ENCODE data around the gene PIEZO2.

DNA sequence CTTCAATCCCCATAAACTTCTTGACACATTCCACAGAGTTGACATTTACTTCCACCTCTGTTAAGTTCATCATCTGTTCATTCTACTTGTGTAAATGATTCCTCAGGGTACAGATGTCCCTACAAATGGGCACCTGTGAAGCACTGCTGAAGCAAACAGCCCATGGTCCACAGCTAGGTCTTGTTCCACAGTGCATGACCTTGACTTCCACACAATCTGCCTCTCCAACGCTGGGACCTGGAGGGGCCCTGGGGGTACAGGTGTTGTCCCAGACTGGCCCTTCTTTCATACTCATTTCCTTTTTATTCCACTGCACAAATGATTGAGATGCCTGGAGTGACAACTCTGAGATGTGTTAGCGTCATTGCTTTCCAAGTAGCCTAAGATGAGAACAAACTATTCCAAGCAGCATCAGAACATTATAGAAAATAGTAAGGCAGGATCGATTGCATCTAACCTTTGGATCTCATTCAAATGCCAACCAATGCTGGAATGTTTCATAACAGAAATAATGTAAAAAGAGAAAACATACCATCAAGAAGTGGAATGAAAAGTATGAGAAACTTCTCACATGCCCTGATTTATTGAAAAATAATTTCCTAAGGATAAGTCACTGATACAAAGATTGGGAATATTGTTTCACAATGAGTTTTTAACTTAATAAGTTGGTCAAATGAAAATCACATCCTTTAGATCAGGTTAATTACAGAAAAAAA lies 31.2 kb downstream of the PIEZO2 start:
- TF ChIP-seq, protein P1, sequence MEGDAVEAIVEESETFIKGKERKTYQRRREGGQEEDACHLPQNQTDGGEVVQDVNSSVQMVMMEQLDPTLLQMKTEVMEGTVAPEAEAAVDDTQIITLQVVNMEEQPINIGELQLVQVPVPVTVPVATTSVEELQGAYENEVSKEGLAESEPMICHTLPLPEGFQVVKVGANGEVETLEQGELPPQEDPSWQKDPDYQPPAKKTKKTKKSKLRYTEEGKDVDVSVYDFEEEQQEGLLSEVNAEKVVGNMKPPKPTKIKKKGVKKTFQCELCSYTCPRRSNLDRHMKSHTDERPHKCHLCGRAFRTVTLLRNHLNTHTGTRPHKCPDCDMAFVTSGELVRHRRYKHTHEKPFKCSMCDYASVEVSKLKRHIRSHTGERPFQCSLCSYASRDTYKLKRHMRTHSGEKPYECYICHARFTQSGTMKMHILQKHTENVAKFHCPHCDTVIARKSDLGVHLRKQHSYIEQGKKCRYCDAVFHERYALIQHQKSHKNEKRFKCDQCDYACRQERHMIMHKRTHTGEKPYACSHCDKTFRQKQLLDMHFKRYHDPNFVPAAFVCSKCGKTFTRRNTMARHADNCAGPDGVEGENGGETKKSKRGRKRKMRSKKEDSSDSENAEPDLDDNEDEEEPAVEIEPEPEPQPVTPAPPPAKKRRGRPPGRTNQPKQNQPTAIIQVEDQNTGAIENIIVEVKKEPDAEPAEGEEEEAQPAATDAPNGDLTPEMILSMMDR (IDR thresholded peaks at IDR 0.05; ENCODE audit: insufficient read depth, low read length, poor library complexity, severe bottlenecking) = no peak
- no peak for TF ChIP-seq EZH2phosphoT487 (conservative IDR thresholded peaks at IDR 0.05; ENCODE audit: low read length)

All from SU-DHL-6 (cell line).